GM12891 (cell line): ENCODE measurements around the gene RRAGC.

ENCODE experiments used
- POLR2A ChIP-seq: IDR thresholded peaks from 2 replicates; pipeline ENCODE4 v1.6.1; 2011; ENCODE audit warnings: low read depth, low read length, control low read depth
- POLR2AphosphoS5 ChIP-seq: IDR thresholded peaks from 2 replicates; pipeline ENCODE4 v1.6.1; 2011; ENCODE audit warnings: low read depth, low read length, control low read depth
- POU2F2 ChIP-seq: IDR thresholded peaks from 2 replicates; pipeline ENCODE4 v1.6.1; 2011; ENCODE audit warnings: low read depth, mild to moderate bottlenecking, control low read depth, low read length, moderate library complexity
- SPI1 ChIP-seq: IDR thresholded peaks from 2 replicates; pipeline ENCODE4 v1.6.1; 2011; ENCODE audit warnings: low read depth, low read length, control low read depth
- TAF1 ChIP-seq: IDR thresholded peaks from 2 replicates; pipeline ENCODE4 v1.6.1; 2011; ENCODE audit warnings: low read depth, low read length, control low read depth

GRCh38 chr1:38858833-38859560 lies 575 bp downstream of the RRAGC start:
- TF ChIP-seq POLR2AphosphoS5 (no peak), POLR2A (no peak), SPI1 (no peak), TAF1 (no peak), POU2F2 (no peak)
